IMR-90 (cell line): ENCODE data around the gene COL4A2. TPM values are rescaled to one million over a fixed set of nuclear protein-coding genes. Genes with fewer than 3 reads are reported as not detected.

Source experiments
- ATAC-seq: fragments of 200-7000 bp; cut with Tn5 transposase; 2 replicates; pipeline ENCODE4 v1.9.1; 2020; ENCODE audit warnings: low read depth, mild to moderate bottlenecking, moderate library complexity
- BruUV-seq: library from RNA; stranded (reverse); fragments of 400-500 nt; replicated peaks from 2 replicates; lab custom pipeline; 2021; lab: Mats Ljungman, UMichigan
- CTCF ChIA-PET: fragments of 300-600 bp; formaldehyde crosslinking; extraction: SDS; loops from one replicate; lab custom pipeline; 2021; ENCODE audit warnings: antibody characterized with exemption; lab: Yijun Ruan, JAX
- POLR2A ChIA-PET: fragments of 300-600 bp; sonication (Branson Sonifier 250); formaldehyde crosslinking; loops from one replicate; lab custom pipeline; 2022; ENCODE audit warnings: antibody characterized with exemption; ENCODE audit not compliant: unreplicated experiment; lab: Charles Lee
- DNase-seq: peaks from one replicate; pipeline ENCODE4 v3.0.0; 2013
- H2AFZ ChIP-seq: replicated peaks from 2 replicates; pipeline ENCODE3; 2013; ENCODE audit warnings: low read length, mild to moderate bottlenecking; ENCODE audit not compliant: poor library complexity
- H2AK5ac ChIP-seq: 2 replicates; pipeline ENCODE4 v1.6.1; 2013; ENCODE audit warnings: low read depth, low read length, inconsistent platforms
- H2AK9ac ChIP-seq: replicated peaks from 2 replicates; pipeline ENCODE3; 2013; ENCODE audit warnings: mild to moderate bottlenecking, low read depth, low read length, moderate library complexity; ENCODE audit not compliant: poor library complexity
- H2BK120ac ChIP-seq: 2 replicates; pipeline ENCODE4 v1.6.1; 2013; ENCODE audit warnings: low read depth, low read length, inconsistent platforms
- H2BK15ac ChIP-seq: 3 replicates; pipeline ENCODE4 v1.6.1; 2013; ENCODE audit warnings: low read depth, low read length, inconsistent platforms
- H2BK20ac ChIP-seq: 2 replicates; pipeline ENCODE4 v1.6.1; 2013; ENCODE audit warnings: low read depth, mild to moderate bottlenecking, inconsistent platforms, low read length, moderate library complexity
- H2BK5ac ChIP-seq: 2 replicates; pipeline ENCODE4 v1.6.1; 2013; ENCODE audit warnings: mild to moderate bottlenecking, low read depth, low read length, inconsistent platforms; ENCODE audit not compliant: poor library complexity, severe bottlenecking
- H3K14ac ChIP-seq: replicated peaks from 2 replicates; pipeline ENCODE4 v1.6.1; 2013; ENCODE audit warnings: low read depth, low read length, inconsistent platforms
- H3K18ac ChIP-seq: 2 replicates; pipeline ENCODE4 v1.6.1; 2013; ENCODE audit warnings: low read depth, low read length, control low read depth
- H3K23ac ChIP-seq: 2 replicates; pipeline ENCODE4 v1.6.1; 2013; ENCODE audit warnings: low read depth, low read length, inconsistent platforms
- H3K27ac ChIP-seq: 2 replicates; pipeline ENCODE4 v1.5.1; 2013; ENCODE audit warnings: mild to moderate bottlenecking, control low read depth, low read length; ENCODE audit not compliant: insufficient read depth
- H3K27me3 ChIP-seq: 2 replicates; pipeline ENCODE4 v1.6.1; 2013; ENCODE audit warnings: low read length; ENCODE audit not compliant: control insufficient read depth, insufficient read depth
- H3K36me3 ChIP-seq: 2 replicates; pipeline ENCODE4 v1.6.1; 2013; ENCODE audit warnings: low read length, mixed read lengths; ENCODE audit not compliant: control insufficient read depth, insufficient read depth
- H3K4ac ChIP-seq: 2 replicates; pipeline ENCODE4 v1.6.1; 2013; ENCODE audit warnings: low read depth, low read length, inconsistent platforms
- H3K4me1 ChIP-seq: 2 replicates; pipeline ENCODE4 v1.6.1; 2013; ENCODE audit warnings: low read length, mixed read lengths; ENCODE audit not compliant: control insufficient read depth, insufficient read depth
- H3K4me2 ChIP-seq: 2 replicates; pipeline ENCODE4 v1.6.1; 2013; ENCODE audit warnings: low read depth, mild to moderate bottlenecking, control low read depth, low read length, moderate library complexity
- H3K4me3 ChIP-seq: 2 replicates; pipeline ENCODE4 v1.5.1; 2013; ENCODE audit warnings: low read depth, mild to moderate bottlenecking, control low read depth, low read length, moderate library complexity; ENCODE audit not compliant: insufficient read depth
- H3K56ac ChIP-seq: 2 replicates; pipeline ENCODE4 v1.6.1; 2013; ENCODE audit warnings: low read length, inconsistent platforms; ENCODE audit not compliant: insufficient read depth; ENCODE audit errors: extremely low read depth
- H3K79me1 ChIP-seq, 2 experiments: 2 replicates each; pipeline ENCODE4 v1.6.1; 2013; ENCODE audit warnings: low read length in 2 of 2, inconsistent platforms in 1 of 2, low read depth in 1 of 2
- H3K9ac ChIP-seq: 2 replicates; pipeline ENCODE4 v1.6.1; 2013; ENCODE audit warnings: low read depth, low read length, control low read depth
- H3K9me1 ChIP-seq: 2 replicates; pipeline ENCODE4 v1.6.1; 2013; ENCODE audit warnings: low read length, inconsistent platforms; ENCODE audit not compliant: insufficient read depth
- H3K9me3 ChIP-seq: 2 replicates; pipeline ENCODE4 v1.6.1; 2013; ENCODE audit warnings: low read length; ENCODE audit not compliant: control insufficient read depth, insufficient read depth
- H4K20me1 ChIP-seq: 2 replicates; pipeline ENCODE4 v1.6.1; 2013; ENCODE audit warnings: low read length, inconsistent platforms; ENCODE audit not compliant: insufficient read depth
- H4K5ac ChIP-seq: 2 replicates; pipeline ENCODE4 v1.6.1; 2013; ENCODE audit warnings: mild to moderate bottlenecking, low read depth, low read length, control low read depth
- H4K8ac ChIP-seq, 2 experiments: 2 replicates each; pipeline ENCODE4 v1.6.1; 2013; ENCODE audit warnings: low read depth in 2 of 2, low read length in 2 of 2, control low read depth in 1 of 2, inconsistent platforms in 1 of 2
- H4K91ac ChIP-seq: 2 replicates; pipeline ENCODE4 v1.6.1; 2013; ENCODE audit warnings: low read depth, low read length, inconsistent platforms; ENCODE audit not compliant: insufficient read depth
- BHLHE40 ChIP-seq: fragments of 150-350 bp; IDR thresholded peaks from 2 replicates; pipeline ENCODE4 v1.6.1; 2016; ENCODE audit warnings: mild to moderate bottlenecking, low read depth, low read length
- CEBPB ChIP-seq: IDR thresholded peaks from 2 replicates; pipeline ENCODE4 v1.6.1; 2012; ENCODE audit warnings: low read depth, low read length, improper control_type of control experiment
- CTCF ChIP-seq: conservative IDR thresholded peaks from 2 replicates; pipeline ENCODE4 v1.5.1; 2012; ENCODE audit warnings: mild to moderate bottlenecking, low read depth, low read length, improper control_type of control experiment
- MAZ ChIP-seq: IDR thresholded peaks from 2 replicates; pipeline ENCODE4 v1.6.1; 2012; ENCODE audit warnings: low read depth, mild to moderate bottlenecking, low read length, improper control_type of control experiment, moderate library complexity, borderline replicate concordance
- MXI1 ChIP-seq: IDR thresholded peaks from 2 replicates; pipeline ENCODE4 v1.6.1; 2012; ENCODE audit warnings: low read depth, mild to moderate bottlenecking, low read length, moderate library complexity, borderline replicate concordance
- POLR2A ChIP-seq: IDR thresholded peaks from 2 replicates; pipeline ENCODE4 v1.6.1; 2012; ENCODE audit warnings: mild to moderate bottlenecking, low read depth, low read length
- RAD21 ChIP-seq: IDR thresholded peaks from 2 replicates; pipeline ENCODE4 v1.6.1; 2012; ENCODE audit warnings: low read length, improper control_type of control experiment
- RCOR1 ChIP-seq: IDR thresholded peaks from 2 replicates; pipeline ENCODE4 v1.6.1; 2012; ENCODE audit warnings: mild to moderate bottlenecking, low read length, improper control_type of control experiment; ENCODE audit not compliant: insufficient replicate concordance
- USF2 ChIP-seq: fragments of 150-350 bp; IDR thresholded peaks from 2 replicates; pipeline ENCODE4 v1.6.1; 2017; ENCODE audit warnings: mild to moderate bottlenecking, antibody characterized with exemption, low read length, low read depth
- WGBS, 2 experiments: methylation state at CpG; one replicate each; pipeline versions ENCODE4 v1.1.5 to v1.1.7; 2013; ENCODE audit warnings: missing lambda C conversion rate in 2 of 2; ENCODE audit not compliant: insufficient read length in 1 of 2; ENCODE audit errors: extremely low coverage in 2 of 2; 5-methylcytosine and 5-hydroxymethylcytosine counted together
- dilution Hi-C: fragments of 300-500 bp; cut with HindIII; formaldehyde crosslinking; loops from one replicate; pipeline ENCODE4 v1.14.3; 2018; ENCODE audit warnings: low sequenced_read_pairs; ENCODE audit not compliant: unreplicated experiment
- in situ Hi-C: fragments of 300-500 bp; cut with MboI; formaldehyde crosslinking; loops from 3 replicates; pipeline ENCODE4 v1.14.3; 2019; ENCODE audit warnings: low sequenced_read_pairs, inconsistent platforms, mixed read lengths
- intact Hi-C: fragments of 100-400 bp; cut with micrococcal nuclease; formaldehyde crosslinking; loops from 2 replicates; pipeline ENCODE4 v1.10.0; 2022
- polyA plus RNA-seq, 3 experiments: library from polyadenylated mRNA; depleted of rRNA; stranded (reverse); fragments of >200 nt; gene quantifications; 2 replicates each; pipeline ENCODE4 v1.2.3, GENCODE V29; 2012; ENCODE audit warnings: low replicate concordance in 1 of 3
- total RNA-seq: library from RNA; depleted of rRNA; stranded (reverse); fragments of >200 nt; gene quantifications from 2 replicates; pipeline ENCODE4 v1.2.3, GENCODE V29; 2012

The COL4A2 gene
- total and polyA plus RNA-seq, 2 of the 4 experiments (the other 2 are of a cell fraction) = 90.7 to 457 TPM

- TF ChIP-seq RAD21 (no peak; the same call in 1 of the 2 replicates), MAZ (peak; percentile 38; the same call in 1 of the 2 replicates)
Observed at GRCh38 chr13:110329798-110330461, 22.8 kb downstream of the COL4A2 start (continued).

GRCh38 chr13:110330491-110331011 lies 23.5 kb downstream of the COL4A2 start:
- Histone ChIP-seq H2BK5ac (peak overlapping the region; percentile 95), H2BK15ac (peak overlapping the region; percentile 49; the same call in 1 of the 3 replicates), H4K8ac (peak overlapping the region; percentile 45 to 77), H2BK120ac (peak overlapping the region; percentile 89), H2BK20ac (peak overlapping the region; percentile 84), H2AK9ac (peak overlapping the region; percentile 85), H3K4me1 (peaks cover 56% of the 10 kb centered on the region), H3K14ac (peak overlapping the region; percentile 78), H4K20me1 (peaks cover 48% of the 10 kb centered on the region), H3K9me1 (peaks cover 54% of the 10 kb centered on the region), H4K91ac (peak overlapping the region; percentile 81), H3K36me3 (peaks cover 23% of the 10 kb centered on the region), H3K27me3 (no peaks in the 10 kb centered on the region), H3K4me2 (peak overlapping the region; percentile 65), H3K4ac (peak overlapping the region; percentile 90), H3K23ac (peak overlapping the region; percentile 81), H4K5ac (peak overlapping the region; percentile 81), H3K27ac (peak overlapping the region; percentile 91), H3K18ac (peak overlapping the region; percentile 79), H3K4me3 (peak overlapping the region; percentile 1; the same call in 1 of the 2 replicates), H3K56ac (peak overlapping the region; percentile 68), H2AK5ac (peak overlapping the region; percentile 88), H3K9ac (peak overlapping the region; percentile 62), H2AFZ (no peak overlapping the region), H3K79me1 (peaks cover 40 to 90% of the 10 kb centered on the region in 2 experiments), H3K9me3 (no peaks in the 10 kb centered on the region)
- POLR2A ChIA-PET = no interaction called here
- TF ChIP-seq POLR2A = peak; percentile 52
- no peak for TF ChIP-seq BHLHE40
- TF ChIP-seq CTCF = no peak
- TF ChIP-seq RAD21 = peak; percentile 11; the same call in 1 of the 2 replicates
- no peak for TF ChIP-seq MXI1
- TF ChIP-seq CEBPB = peak; percentile 39; the same call in 1 of the 2 replicates
- no peak for TF ChIP-seq RCOR1
- TF ChIP-seq USF2 = no peak
- BruUV-seq = no TSS peak
- CTCF ChIA-PET = interaction anchor here (0.5 to 1.2 kb wide), 3 partner anchors 18 to 83 kb away, joined by 3 to 5 read pairs (median 3); no protein-coding TSS in a partner anchor
- in situ Hi-C loops (no loop called here), intact Hi-C loops (no loop called here), dilution Hi-C loops (no loop called here)
- ATAC-seq = peak; percentile 58
- WGBS, 2 experiments = no CpG with 5 or more reads among the region's 11 CpGs
- DNase-seq = peak; percentile 83
